Glomerular endothelial cell (primary cell): ENCODE data around the gene DYNC1H1. TPM values are rescaled to one million over a fixed set of nuclear protein-coding genes. Genes with fewer than 3 reads are reported as not detected.

Experiments used
- DNase-seq: peaks from one replicate; pipeline ENCODE4 v3.0.0-alpha.2; 2011; ENCODE audit warnings: low read depth, low spot score; ENCODE audit errors: extremely low read depth
- total RNA-seq: library from RNA; depleted of rRNA; stranded (reverse); fragments of >200 nt; gene quantifications from 2 replicates; pipeline ENCODE4 v1.2.3, GENCODE V29; 2015

Gene DYNC1H1
- total RNA-seq, 1 donor from 2014 or later, result 995 TPM

DNA sequence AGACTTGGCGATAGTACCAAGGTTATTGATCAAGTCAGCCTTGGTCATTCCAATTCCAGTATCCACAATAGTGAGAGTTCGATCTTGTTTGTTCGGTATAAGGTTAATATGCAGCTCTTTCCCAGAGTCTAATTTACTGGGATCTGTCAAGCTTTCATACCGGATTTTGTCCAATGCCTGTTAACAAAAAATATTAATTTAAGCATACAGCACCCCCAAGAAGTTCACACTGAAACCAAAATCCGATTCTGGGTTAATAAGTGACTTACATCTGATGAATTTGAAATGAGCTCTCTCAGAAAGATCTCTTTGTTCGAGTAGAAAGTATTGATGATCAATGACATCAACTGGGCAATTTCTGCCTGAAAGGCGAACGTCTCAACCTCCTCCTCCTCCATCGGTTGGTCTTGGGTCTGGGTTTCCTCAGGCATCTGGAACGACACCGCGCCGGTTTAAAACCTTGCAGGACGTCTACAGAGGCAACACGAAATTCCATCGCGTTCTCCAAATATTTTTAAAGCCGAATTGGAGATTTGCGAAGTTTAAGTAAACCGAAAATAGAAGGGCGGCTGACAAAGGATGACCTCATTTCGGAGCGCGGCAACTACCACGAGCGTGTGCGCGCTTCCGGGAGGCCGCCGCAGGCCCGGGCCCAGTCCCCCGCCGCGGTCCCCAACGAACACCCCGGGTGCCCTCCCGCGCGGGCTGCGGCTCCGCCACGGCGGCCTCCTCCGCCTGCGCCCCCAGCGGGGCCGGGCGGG, 121.8 kb downstream of the DYNC1H1 start:
- no peak for DNase-seq

DNA sequence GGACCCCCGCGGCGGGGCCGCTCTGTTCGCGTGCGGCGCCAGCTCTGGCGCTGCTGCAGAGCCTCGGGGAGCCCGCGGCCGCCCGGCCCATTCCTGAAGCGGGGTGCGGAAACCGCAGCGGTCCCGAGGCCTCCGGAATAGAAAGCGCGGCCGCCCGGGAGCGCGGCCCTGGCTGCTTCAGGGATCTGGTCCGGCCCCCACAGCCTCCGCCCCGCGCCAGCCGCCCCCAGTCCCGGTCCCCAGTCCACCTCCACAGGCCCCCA, 122.3 kb downstream of the DYNC1H1 start:
- no peak for DNase-seq

DNA sequence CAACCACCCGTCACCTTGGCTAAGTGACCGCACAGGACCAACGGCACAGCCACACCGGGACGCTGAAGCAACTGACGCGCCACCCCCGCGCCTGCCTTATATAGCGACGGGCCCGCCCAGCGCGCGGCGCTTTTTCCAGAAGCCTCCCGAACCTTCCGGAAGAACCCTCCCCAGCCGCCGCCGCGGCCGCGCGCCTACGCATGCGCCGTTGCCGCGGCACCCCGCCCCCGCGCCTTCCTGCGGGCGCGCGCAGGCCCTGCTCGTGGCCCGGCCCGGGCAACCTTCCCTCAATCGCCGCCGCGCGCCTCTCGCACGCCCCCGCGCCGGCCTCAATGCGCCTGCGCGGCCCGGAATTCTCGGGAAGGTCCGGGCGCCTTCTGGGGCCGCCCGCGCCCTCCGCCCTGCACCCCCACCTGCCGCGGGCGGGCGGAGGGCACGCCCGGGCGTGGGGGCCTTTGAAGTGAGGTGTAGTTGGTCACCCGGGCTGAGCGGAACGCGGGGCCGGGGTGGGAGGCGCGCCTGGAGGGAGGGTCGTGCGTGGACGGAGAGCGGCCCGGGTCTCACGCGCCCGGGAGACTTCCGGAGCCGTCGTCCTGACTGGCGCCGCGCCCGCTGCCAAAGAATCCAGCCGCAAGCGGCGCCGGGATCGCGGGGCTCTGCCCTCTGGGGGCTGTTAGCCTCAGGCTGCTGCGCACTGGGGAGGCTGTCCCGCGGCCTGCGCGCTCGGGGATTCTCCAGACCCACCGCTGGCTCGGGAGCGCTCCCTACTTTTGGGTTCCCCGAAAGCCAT, 122.8 kb downstream of the DYNC1H1 start, which contains the start of gene HSP90AA1:
TSS of gene HSP90AA1 (minus strand) at position 73 of the 790 bp plus-strand sequence. CDS start 666 bp downstream, outside the sequence.
- DNase-seq, result no peak

DNA sequence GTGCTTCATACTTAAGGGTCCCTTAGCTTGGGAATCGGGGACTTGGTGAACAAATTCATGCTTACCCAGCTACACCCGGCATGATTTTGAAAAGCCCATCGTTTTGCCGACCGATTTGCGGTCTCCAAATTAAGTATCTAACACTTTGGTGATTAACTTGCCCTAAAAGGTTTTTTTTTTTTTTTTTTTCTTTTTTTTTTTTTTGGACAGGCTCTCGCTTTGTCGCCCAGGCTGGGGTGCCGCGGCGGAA, 123.3 kb downstream of the DYNC1H1 start:
- no peak for DNase-seq

DNA sequence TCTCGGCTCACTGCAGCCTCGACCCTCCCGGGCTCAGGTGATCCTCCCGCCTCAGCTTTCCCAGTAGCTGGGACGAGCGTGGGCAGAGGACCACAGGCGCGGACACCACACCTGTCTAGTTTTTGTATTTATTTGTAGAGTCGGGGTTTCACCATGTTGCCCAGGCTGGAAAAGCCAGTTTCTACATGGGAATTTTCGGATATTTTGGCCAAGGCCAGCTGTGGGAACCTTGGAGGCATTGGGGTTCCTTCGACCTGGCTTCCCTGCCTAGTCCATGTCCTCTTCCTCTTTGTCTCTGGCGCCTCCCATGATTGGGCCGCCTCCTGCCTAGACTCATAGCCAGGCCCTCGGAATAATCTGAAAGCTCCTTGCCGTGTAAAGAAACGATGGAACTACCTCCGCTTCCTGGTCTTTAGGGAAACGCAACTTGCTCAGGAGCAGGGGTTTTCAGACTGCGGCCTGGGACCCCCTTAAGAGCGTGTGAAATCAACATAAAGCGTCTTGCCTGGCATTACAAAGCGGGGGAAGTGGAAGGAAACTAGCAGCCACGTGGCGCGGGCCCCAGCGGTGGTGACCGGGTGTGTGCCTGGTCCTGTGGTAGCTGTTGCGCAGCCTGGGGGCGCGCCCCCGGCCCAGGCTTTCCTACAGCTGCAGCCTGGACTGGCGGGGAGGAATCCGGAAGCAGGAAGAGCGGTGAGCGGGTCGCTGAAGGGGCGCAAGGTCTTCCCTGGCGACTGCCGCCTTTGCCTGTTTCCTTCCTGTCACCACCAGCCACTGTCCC, 123.8 kb downstream of the DYNC1H1 start:
- no peak for DNase-seq

DNA sequence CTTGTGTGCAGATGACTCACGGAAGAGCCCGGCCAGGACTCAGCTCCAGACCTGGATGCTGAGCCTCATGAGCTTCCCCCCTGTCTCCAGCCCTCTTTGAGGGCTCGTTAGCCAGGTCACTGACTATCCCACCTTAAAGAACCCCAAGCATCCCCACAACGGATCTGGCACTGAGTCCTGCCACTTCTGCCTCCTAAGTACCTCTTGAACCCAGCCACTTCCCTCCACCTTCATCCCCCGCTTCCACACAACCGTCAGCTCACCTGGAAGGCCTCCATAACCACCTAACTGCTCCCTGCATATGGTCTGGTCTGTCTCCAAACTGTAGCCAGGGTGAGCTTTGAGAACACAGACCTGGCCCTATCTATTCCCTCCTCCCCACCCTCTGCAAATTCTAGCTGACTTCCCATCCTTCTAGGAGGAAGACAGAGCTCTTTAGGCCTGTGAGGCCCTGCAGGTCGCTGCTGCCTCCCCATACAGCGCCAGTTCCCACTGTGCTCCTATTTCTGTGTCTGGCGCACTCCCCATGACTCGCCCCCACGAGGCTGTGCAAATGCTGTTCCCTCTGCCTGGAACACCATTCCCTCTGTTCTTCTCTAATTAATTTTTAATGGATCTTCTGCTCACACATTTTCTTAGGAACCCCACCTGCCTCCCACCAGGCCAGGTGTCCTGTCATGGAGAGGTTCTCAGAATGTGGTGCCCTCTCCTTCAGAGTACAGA, 125.4 kb downstream of the DYNC1H1 start:
- DNase-seq, result no peak

DNA sequence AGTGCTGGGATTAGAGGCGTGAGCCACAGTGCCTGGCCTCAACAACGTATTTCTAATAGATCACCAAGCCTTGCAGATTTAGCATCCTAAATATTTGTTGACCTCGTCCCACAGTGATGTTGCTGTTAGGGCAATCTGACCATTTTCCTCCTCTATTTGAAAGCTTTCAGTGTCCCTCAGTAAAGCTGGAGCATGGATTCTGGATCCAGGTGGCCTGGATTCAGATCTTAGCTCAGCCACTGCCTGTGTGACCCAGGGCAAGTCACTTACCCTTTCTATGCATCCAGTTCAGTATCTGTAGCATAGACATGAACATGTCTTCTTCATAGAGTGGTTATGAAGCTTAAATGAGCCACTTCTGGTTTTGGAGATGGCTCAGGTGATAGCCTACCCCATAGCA, 126.3 kb downstream of the DYNC1H1 start:
- no peak for DNase-seq

DNA sequence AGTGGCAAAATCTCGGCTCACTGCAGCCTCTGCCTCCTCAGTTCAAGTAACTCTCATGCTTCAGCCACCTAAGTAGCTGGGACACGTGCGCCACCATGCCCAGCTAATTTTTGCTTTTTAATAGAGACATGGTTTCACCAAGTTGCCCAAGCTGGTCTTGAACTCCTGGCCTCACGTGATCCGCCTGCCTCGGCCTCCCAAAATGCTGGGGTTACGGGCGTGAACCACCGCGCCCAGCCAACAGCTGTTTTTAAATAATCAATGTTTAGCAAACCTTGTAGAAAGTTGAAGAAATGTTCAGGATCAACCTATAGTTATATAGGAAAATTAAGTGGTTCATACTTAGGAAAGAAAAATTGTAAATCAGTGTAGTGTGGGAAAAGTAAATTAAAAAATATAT, 128.4 kb downstream of the DYNC1H1 start:
- DNase-seq, result no peak

DNA sequence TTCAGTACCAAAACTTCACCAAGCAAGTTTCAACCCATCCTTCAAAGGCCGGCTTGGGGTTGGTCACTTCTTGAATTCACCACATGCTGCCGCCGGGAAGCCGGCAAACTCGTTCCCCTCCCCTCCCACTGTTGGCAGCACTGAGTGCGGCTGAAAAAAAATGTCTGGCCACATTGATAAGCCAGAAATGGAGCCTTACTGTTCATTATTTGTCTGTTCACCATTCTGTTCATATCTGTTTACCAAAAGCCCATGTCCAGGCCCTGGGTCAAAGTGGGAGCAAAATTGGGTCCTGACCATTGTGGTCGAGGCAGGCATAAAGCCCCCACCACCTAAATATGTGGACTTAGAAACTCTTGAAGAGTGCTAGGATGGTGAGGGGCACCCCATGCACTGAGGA, 129.7 kb downstream of the DYNC1H1 start:
- no peak for DNase-seq

DNA sequence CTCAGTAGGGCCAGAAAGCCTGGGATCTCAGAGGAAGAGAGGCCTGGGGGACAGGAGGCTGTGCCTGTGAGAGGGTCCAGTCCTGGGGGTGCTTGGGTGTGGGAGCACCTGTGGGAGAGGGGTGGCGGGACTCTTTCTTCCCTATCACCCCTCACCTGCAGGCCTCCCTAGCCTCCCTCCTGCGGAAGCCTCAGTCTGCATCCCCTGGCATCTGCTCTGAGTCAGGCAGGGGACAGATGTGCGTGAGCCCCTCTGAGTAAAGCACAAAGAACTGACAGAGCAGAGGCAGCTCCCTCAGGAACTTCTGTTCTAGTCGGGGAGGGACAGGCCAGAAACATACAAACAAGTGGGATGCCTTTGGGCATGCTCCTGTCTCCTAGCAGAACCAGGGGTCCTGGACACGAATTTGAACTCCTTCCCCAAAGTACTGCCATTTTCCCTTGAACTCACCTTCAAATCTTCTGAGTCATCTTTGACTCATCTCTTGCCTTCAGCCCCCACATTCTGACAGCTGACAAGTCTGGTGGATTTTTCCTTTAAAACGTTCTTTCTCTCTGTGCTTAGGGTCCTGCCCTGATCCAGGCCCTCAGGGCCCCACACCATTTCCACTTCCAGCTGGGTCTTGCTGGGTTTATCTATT, 131.0 kb downstream of the DYNC1H1 start:
- no peak for DNase-seq

DNA sequence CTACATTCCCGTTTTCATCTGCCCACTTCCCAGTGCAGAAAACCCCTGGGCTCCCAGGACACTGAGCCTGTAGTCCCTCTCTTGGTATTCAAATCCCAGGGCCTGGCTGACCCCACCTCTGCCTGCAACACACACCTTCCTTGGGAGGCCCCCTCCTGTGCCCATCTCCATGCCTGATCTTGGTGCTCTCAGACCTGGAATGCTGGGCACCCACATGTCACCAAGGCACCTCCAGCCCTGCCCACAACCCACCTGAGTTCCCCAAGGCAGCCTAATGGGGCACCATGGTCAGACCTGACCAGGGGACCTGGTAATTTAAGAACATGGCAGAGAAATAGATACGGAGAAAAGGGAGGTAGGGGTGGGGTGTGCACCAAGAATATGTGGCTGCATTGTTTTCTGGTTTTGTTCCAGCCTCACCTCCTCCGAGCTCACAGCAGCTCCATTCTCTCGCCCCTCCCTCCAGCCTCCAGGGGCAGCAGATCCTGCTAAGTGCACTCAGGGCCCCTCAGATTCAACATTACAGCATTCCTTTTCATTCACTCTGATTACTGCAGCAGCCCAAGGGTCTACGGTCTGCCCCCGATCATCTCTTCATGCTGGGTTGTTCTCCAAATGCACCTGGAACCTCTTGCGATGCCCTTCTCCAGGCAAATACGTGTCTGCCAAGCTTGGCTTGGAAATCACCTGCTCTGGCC, 131.6 kb downstream of the DYNC1H1 start:
- DNase-seq, result no peak

DNA sequence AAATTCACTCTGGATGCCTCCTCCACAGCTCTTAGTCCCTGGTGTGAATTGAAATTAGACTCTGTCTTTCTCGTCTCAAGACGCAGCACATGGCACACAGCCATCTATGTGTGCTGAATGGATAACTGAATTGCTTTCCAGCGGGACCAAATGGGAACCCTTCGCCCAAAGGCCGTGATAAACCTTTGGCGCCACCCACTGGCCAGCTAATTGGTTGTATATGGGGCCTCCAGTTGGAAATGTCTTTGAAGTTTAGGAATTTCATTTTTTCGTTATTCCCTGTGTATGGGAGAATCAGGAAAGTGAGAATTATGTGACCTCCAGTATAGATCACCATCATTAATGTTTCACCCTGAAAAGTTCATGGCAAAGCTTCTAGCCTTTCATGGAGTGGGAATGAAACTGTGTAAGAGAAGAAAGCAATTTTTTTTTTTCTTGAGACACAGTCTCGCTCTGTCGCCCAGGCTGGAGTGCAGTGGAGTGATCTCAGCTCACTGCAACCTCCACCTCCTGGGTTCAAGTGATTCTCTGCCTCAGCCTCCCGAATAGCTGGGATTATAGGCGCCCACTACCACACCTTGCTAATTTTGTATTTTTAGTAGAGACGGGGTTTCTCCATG, 132.3 kb downstream of the DYNC1H1 start:
- no peak for DNase-seq

DNA sequence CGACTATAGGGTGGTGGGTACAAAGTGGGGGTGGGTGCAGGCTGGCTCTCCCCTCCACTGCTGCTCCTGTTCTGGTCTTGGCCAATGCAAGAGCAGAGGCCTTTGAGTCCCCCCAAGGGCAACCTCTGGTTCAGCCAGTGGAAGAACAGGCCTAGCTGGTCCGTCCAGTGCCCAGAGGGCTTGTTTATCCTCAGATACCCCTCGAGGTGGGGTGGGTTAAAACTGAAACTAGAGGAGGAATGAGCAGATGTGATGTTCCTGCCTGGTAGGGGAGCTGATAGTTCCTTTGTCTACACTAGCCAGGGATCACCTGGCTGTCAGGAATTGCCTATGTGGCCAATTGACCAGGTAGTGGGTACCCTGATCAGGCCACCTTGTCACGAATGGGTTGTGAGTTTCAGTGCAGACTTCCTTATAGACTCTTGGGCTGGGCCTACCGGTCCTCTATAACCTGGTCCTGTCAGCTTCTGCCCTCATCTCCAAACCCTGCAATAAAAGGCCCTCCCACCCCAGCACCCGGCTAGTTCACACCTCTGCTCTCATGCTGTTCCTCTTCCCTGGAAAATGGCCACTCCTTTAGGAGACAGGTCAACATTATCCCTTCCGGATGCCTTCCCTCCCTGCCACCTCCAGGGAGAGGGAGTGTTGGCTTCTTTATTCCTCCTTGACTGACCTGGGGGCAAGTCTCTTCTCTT, 133.2 kb downstream of the DYNC1H1 start:
- DNase-seq, result no peak

DNA sequence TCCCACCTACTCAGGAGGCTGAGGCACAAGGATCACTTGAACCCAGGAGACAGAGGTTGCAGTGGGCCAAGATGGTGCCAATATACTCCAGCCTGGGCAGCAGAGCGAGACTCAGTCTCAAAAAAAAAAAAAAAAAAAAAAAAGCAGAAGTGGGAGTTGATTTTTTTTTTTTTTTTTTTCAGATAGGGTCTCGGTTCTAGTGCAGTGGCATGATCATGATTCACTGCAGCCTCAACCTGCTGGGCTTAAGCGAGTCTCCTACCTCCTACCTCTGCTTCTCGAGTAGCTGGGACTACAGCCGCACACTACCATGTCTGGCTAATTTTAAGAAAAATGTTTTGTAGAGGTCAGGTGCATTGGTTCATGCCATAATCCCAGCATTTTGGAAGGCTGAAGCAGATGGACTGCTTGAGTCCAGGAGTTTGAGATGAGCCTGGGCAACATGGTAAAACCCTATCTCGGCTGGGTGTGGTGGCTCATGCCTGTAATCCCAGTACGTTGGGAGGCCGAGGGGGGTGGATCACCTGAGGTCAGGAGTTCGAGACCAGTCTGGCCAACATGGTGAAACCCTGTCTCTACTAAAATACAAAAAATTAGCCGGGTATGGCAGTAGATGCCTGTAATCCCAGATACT, 138.8 kb downstream of the DYNC1H1 start:
- DNase-seq, result no peak

DNA sequence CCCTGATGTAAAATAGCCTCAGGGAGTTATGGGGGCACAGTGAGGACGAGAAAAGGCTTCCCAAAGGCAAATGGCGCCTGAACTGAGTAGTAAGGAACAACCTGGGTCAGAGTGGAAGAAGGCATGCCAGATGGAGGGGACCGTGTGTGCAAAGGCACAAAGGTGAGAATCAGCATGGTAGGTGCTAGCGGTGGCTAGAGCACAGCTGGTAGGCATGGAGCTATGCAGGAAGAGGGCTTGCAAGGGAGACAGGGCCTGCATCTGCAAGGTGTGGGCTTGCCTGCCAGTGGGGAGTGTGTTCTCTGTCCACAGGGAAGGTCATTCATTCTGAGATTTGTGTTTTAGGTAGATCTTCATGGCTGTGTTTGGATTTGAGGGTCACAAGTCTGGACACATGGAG, 141.0 kb downstream of the DYNC1H1 start:
- DNase-seq, result no peak
